Fibroblast of lung (primary cell): ENCODE measurements around the gene HMGXB4. TPM values are rescaled to one million over a fixed set of nuclear protein-coding genes. Genes with fewer than 3 reads are reported as not detected.
A peak's percentile ranks its signal among the peaks of the same experiment; 100 is the strongest.

ENCODE experiments used
- DNase-seq, 2 donors: peaks; one replicate each; pipeline versions ENCODE4 v3.0.0 to v3.0.0-alpha.2; 2010; ENCODE audit warnings: low read depth in 2 of 2
- H2AFZ ChIP-seq: 2 replicates; pipeline ENCODE4 v1.5.1; 2012; ENCODE audit warnings: low read length, control low read depth, inconsistent platforms
- H3K27ac ChIP-seq: 2 replicates; pipeline ENCODE4 v1.5.1; 2011; ENCODE audit warnings: low read length, control low read depth; ENCODE audit not compliant: insufficient read depth
- H3K27me3 ChIP-seq: 2 replicates; pipeline ENCODE4 v1.5.1; 2011; ENCODE audit warnings: mild to moderate bottlenecking, low read length; ENCODE audit not compliant: control insufficient read depth, insufficient read depth
- H3K36me3 ChIP-seq: 2 replicates; pipeline ENCODE4 v1.5.1; 2011; ENCODE audit warnings: low read length; ENCODE audit not compliant: control insufficient read depth, insufficient read depth
- H3K4me1 ChIP-seq: 2 replicates; pipeline ENCODE4 v1.5.1; 2011; ENCODE audit warnings: low read length; ENCODE audit not compliant: control insufficient read depth, insufficient read depth; ENCODE audit errors: extremely low read depth
- H3K4me2 ChIP-seq: 2 replicates; pipeline ENCODE4 v1.5.1; 2011; ENCODE audit warnings: low read length, control low read depth; ENCODE audit not compliant: insufficient read depth; ENCODE audit errors: extremely low read depth
- H3K4me3 ChIP-seq, 4 experiments: fragments of 200-600 bp in 1 of 4; sonication (generic) in 1 of 4; replicated peaks in 1 of 4; 2 replicates each; pipeline ENCODE4 v1.5.1; 2011 to 2016; ENCODE audit warnings: low read length in 4 of 4, low read depth in 3 of 4, mild to moderate bottlenecking in 3 of 4, control low read depth in 2 of 4, inconsistent platforms in 1 of 4, mixed read lengths in 1 of 4; ENCODE audit not compliant: insufficient read depth in 1 of 4; ENCODE audit errors: control extremely low read depth in 1 of 4
- H3K79me2 ChIP-seq: 2 replicates; pipeline ENCODE4 v1.5.1; 2012; ENCODE audit warnings: mild to moderate bottlenecking, low read length, inconsistent platforms; ENCODE audit not compliant: control insufficient read depth, insufficient read depth
- H3K9ac ChIP-seq: 2 replicates; pipeline ENCODE4 v1.5.1; 2011; ENCODE audit warnings: mild to moderate bottlenecking, low read length, control low read depth; ENCODE audit not compliant: insufficient read depth
- H3K9me3 ChIP-seq: 2 replicates; pipeline ENCODE4 v1.5.1; 2012; ENCODE audit warnings: low read depth, low read length; ENCODE audit not compliant: control insufficient read depth, insufficient read depth
- H4K20me1 ChIP-seq: 2 replicates; pipeline ENCODE4 v1.5.1; 2011; ENCODE audit warnings: low read length; ENCODE audit not compliant: control insufficient read depth, insufficient read depth; ENCODE audit errors: extremely low read depth
- EZH2 ChIP-seq: IDR thresholded peaks from 2 replicates; pipeline ENCODE4 v1.5.1; 2012; ENCODE audit warnings: low read length, control low read depth, mild to moderate bottlenecking; ENCODE audit errors: missing control alignments
- polyA plus RNA-seq, 2 donors: library from polyadenylated mRNA; depleted of rRNA in 1 of 2; stranded (reverse) in 1 of 2; unstranded in 1 of 2; fragments of >200 nt; gene quantifications; 2 replicates each; pipeline ENCODE4 v1.2.1, GENCODE V29; 2011 to 2012; ENCODE audit warnings: missing spikeins in 1 of 2
- total RNA-seq: library from RNA; depleted of rRNA; stranded (reverse); fragments of >200 nt; gene quantifications from 2 replicates; pipeline ENCODE4 v1.2.1, GENCODE V29; 2014
- TF ChIP-seq, protein P1 (sequence below), 2 donors: IDR thresholded peaks in 1 of 2; conservative IDR thresholded peaks in 1 of 2; 1 replicate in 1 of 2; 2 replicates in 1 of 2; pipeline ENCODE4 v1.5.1; 2011 to 2012; ENCODE audit warnings: low read length in 2 of 2, control low read depth in 1 of 2, inconsistent platforms in 1 of 2, low read depth in 1 of 2, mild to moderate bottlenecking in 1 of 2

The HMGXB4 gene
- total and polyA plus RNA-seq, 2 donors (not counting 1 experiment from before 2014, with no cell fraction given) = 17.3 to 31.2 TPM

DNA sequence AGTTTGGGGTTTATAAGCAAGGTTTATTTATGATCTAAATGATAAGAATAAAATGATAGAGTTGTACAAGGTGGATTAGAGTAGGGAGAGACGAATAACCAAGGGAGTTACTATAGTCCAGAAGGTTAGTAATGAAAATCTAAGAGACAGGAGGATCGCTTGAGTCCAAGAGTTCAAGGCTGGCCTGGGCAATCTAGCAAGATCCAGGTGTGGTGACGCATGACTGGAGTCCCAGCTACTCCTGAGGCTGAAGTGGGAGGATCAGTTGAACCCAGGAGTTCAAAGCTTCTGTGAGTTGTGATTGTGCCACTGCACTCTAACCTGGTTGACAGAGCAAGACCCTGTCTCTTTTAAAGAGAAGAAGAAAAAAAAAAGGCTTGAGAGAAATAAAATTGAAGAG is 12.3 kb downstream of the HMGXB4 start:
- H3K36me3 ChIP-seq = peaks cover 4% of the 10 kb centered on the region
- TF ChIP-seq, protein P1, sequence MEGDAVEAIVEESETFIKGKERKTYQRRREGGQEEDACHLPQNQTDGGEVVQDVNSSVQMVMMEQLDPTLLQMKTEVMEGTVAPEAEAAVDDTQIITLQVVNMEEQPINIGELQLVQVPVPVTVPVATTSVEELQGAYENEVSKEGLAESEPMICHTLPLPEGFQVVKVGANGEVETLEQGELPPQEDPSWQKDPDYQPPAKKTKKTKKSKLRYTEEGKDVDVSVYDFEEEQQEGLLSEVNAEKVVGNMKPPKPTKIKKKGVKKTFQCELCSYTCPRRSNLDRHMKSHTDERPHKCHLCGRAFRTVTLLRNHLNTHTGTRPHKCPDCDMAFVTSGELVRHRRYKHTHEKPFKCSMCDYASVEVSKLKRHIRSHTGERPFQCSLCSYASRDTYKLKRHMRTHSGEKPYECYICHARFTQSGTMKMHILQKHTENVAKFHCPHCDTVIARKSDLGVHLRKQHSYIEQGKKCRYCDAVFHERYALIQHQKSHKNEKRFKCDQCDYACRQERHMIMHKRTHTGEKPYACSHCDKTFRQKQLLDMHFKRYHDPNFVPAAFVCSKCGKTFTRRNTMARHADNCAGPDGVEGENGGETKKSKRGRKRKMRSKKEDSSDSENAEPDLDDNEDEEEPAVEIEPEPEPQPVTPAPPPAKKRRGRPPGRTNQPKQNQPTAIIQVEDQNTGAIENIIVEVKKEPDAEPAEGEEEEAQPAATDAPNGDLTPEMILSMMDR (conservative IDR thresholded peaks at IDR 0.05 in 1 of 2, IDR thresholded peaks at IDR 0.05 in 1 of 2; ENCODE audit: low read depth in 1 of 2, low read length in 2 of 2) = no peak
- no peak for TF ChIP-seq EZH2
- no peak for DNase-seq
- no peak overlapping the region for H3K4me2 ChIP-seq
- H3K9me3 ChIP-seq = no peaks in the 10 kb centered on the region
- H3K27ac ChIP-seq = no peak overlapping the region
- no peaks in the 10 kb centered on the region for H3K27me3 ChIP-seq
- no peak overlapping the region for H2AFZ ChIP-seq
- H3K4me3 ChIP-seq = no peak overlapping the region
- peaks cover 4% of the 10 kb centered on the region for H3K79me2 ChIP-seq
- no peaks in the 10 kb centered on the region for H3K4me1 ChIP-seq
- H3K9ac ChIP-seq = no peak overlapping the region
- no peaks in the 10 kb centered on the region for H4K20me1 ChIP-seq

DNA sequence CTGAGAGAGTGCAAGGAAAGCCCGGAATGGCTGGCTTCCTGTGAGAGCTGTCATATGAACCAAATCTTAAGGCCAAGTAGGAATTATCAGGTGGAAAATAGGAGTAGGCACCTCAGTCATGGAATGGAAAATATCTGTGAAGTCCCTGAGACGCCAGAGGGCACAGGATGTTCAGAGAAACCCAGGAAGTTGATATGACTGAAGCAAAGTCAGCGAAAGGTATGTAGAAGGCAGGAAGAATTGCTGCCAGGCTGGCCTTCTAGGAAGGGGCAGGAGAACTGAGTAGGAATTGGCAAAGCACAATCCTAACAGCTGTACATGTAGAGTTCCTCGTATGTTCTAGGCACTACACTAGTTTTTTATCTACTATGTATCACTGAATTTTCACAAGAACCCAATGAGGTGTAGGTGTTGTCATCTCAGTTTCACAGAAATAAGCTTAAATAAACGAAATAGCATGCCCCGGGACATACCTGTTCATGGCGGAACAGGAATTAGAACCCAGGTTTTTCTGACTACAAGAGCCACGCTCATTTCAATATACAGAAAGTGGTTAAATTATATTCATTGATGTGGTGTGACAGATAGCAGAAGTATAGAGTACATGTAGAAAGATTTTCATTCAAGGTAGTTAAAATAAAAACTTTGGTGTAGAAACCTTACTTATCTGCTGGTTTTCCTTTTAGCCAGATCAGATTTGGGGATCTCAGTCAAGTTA is 17.0 kb downstream of the HMGXB4 start:
- Histone ChIP-seq H3K4me2 (no peak overlapping the region), H3K9me3 (no peaks in the 10 kb centered on the region), H3K79me2 (peaks cover 4% of the 10 kb centered on the region), H3K9ac (no peak overlapping the region), H3K4me3 (no peak overlapping the region), H3K27me3 (no peaks in the 10 kb centered on the region), H3K27ac (no peak overlapping the region), H2AFZ (no peak overlapping the region), H4K20me1 (no peaks in the 10 kb centered on the region), H3K36me3 (no peaks in the 10 kb centered on the region), H3K4me1 (no peaks in the 10 kb centered on the region)
- TF ChIP-seq EZH2 = no peak
- TF ChIP-seq, protein P1 (conservative IDR thresholded peaks at IDR 0.05 in 1 of 2, IDR thresholded peaks at IDR 0.05 in 1 of 2; ENCODE audit: low read depth in 1 of 2, low read length in 2 of 2) = no peak
- no peak for DNase-seq

DNA sequence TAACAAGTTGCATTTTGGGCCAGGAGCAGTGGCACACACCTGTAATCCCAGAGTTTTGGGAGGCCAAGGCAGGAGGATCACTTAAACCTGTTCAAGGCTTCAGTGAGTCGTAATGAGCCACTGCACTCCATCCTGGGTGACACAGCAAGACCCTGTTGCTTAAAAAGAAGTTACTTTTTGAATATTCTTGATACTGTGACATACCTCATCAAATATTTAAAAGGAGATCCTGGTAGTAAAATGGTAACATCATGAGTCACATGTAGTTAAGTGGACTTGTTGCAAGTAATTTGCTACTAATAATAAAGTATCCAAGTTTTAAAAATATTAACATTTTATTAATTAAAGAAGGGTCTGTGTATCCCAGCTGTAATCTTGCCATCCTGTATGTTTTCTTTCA is 18.3 kb downstream of the HMGXB4 start:
- Histone ChIP-seq H3K9ac (no peak overlapping the region), H4K20me1 (no peaks in the 10 kb centered on the region), H2AFZ (no peak overlapping the region), H3K4me2 (no peak overlapping the region), H3K36me3 (no peaks in the 10 kb centered on the region), H3K9me3 (no peaks in the 10 kb centered on the region), H3K27ac (no peak overlapping the region), H3K4me3 (no peak overlapping the region), H3K79me2 (peaks cover 10% of the 10 kb centered on the region), H3K4me1 (no peaks in the 10 kb centered on the region), H3K27me3 (no peaks in the 10 kb centered on the region)
- peak in 1 of 2 donors; percentile 62 for DNase-seq
- TF ChIP-seq, protein P1 (conservative IDR thresholded peaks at IDR 0.05 in 1 of 2, IDR thresholded peaks at IDR 0.05 in 1 of 2; ENCODE audit: low read depth in 1 of 2, low read length in 2 of 2) = no peak
- TF ChIP-seq EZH2 = no peak
